Cerebellar cortex (tissue), 1 donor: ENCODE data around the gene DRC1.
A peak's percentile ranks its signal among the peaks of the same experiment; 100 is the strongest.

Experiments used
- DNase-seq: peaks from one replicate; pipeline ENCODE4 v3.0.0-alpha.2; 2015; ENCODE audit warnings: low spot score

DRC1 gene

DNA sequence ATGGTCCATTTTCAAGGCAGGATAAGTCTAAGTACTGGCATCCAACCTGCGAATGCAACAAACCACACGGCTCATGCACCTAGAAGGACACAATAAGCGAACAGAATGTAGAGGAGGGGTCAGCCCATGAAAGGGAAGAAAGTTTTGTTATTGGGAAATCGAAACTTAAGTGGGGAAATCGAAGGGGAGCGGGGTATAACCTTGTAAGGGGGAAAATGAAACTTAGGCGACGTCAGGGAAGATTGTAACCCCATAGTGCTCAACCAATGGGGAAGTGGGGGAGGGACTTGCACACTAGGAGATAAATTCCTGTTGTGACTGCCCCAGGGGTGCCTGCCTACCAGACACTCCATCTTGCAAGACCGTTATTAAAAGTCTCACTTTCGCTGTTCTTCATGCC, 91.8 kb downstream of the DRC1 start:
- no peak for DNase-seq

DNA sequence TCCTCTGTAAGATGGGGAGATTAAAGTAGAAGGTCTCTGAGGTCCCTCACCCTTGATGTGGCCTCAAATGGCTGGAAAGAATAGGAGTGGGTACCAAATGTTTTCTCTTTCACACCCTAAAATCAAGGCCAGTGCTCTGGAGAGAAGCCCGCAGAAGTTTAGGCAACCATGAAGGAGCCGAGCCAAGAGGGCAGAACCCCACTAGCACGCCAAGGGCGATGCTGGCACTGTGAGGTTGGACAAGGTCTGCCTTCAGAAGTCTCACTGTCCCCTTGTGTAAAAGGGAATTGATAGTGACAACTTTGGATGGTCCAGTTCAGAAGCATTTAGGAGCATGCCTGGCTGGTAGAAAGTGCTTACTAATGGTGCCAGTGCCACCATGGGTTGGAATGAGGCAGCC, 92.5 kb downstream of the DRC1 start:
- no peak for DNase-seq

DNA sequence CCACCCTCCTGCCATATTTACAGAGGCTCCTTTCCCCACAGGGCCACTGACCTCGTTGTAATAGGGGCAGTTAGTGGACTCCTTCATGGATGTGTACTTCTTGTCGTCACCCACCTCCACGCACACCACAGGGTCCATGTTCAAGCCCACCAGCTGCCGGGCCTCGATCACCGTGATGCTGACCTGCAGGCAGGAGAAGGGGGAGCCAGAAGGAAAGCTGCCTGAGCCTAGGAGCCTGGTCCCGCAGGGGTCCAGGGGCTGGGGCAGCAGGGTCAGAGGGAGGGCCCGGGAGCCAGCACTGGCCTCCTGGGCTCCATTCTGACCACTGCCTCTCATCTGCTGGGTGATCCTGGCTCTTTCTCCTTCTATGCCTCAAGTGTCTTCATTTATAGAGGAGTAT, 93.2 kb downstream of the DRC1 start:
- DNase-seq = no peak

DNA sequence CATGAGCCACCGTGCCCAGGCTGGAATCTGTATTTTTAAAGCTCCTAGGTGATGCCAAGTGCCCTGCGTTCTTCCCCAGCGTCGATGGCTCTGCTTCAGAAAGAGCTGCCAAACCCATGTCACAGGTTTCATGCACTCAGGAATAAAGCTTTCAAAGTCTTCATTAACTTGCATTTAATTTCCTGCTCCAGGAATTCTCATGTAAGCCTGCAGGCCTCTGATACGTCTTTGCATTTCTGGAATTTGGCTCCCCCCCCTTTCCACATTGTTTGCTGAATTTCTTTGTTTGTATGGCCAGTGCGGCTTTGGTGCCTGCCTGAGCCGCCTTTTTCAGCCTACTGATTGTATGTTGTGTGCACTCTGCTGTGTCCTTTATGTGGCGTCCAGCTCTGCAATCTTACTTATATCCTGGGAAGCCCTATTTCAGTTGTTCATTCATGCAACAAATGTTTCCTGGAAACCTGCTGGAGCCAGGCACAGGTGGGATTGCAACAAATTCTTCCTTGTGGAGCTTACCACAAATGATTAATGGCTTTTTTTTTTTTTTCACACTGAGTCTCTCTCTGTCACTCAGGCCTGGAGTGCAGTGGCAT, 94.1 kb downstream of the DRC1 start:
- DNase-seq = no peak

DNA sequence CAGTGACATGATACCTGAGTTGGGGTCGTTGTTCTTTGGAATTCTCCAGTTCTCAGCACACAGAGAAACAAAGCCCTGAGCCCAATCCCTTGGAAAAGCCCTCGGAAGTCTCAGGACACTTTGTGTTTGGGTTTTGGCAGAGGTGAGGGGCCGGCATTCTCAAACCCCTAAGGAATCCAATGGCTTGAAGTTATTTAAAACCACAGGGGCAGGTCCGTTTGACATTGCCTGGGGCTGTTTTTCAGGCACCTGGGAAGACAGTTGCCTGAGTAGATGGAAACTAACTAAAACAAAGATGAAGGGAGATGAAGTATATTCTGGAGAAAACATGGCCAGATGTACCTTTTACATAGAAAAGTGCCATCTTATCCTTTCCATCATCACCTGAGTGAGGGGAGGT, 98.7 kb downstream of the DRC1 start:
- DNase-seq = no peak

DNA sequence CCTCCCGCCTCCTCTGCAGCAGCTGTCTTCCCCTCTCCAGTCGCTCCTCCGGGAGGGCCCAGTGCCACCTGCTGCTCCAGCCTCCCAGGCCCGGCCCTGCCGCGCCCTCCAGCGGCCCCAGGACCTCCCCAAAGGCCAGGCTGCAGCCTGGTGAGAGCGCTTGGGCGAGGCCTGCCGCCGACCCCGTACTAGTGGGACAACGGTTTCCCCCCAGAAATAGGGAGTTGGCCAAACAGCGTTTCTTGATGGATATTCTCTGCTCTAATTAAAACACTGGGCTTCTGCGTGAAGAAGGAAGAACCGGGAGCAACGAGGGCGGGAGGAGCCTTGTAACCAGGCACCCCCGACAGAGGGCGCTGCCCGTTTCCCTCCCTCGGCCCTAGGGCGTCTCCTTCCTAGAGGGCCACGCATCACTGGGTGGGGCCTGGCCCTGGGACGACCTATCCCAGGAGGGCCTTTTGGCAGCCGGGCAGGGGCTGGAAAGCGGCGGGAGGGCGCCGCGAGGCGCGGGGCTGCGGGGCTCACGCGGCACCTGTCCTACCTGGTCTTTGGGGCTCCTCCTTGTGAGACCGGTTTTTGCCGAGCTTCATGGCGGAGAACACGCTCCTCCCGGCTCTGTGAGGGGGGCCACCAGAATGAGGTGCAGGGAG, 101.6 kb downstream of the DRC1 start:
- DNase-seq = peak; percentile 84

DNA sequence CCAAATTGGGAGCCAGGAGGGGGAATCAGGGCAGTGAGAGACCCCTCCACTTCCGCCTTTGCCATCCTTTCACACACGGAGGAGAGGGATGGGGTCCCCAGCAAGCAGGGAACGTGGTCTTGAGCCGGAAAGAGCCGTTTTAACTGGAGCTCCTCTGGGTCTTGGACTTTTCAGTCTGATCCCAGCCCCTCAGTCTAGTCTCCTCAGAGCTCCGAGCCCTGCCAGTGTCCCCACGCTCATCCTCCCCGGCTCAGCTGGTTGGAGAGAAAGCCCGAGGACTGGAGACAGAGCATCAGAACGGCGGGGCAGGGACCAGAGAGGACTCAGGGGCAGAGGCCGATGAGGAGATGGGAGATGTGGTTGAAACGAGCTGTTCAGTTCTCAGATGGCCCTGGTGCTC, 102.3 kb downstream of the DRC1 start:
- DNase-seq = peak; percentile 26

DNA sequence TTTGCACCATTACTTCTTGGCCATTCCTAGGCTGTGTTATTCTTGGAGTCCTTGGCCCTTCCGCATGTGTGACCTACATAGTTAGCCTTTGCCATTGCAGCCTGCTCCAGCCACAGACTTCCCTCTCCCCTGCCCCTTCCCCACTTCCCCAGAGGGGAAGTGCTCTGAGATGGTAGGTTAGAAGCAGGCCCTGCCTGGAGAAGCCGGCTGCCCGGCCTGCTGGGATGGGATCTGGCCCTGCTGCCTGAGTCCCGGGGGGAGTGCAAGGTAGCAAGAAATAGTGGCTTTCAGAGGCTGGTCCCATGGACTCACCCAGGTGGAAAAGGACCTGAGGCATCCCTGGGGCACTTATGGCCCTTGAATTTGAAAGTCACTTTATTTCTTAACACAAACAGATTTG, 104.6 kb downstream of the DRC1 start:
- no peak for DNase-seq
